H9 (cell line): ENCODE measurements around the gene TENT5A. TPM values are rescaled to one million over a fixed set of nuclear protein-coding genes. Genes with fewer than 3 reads are reported as not detected.

ENCODE experiments used
- DNase-seq: peaks from one replicate; pipeline ENCODE4 v3.0.0-alpha.2; 2017
- H2AFZ ChIP-seq: one replicate; pipeline ENCODE4 v1.6.1; 2013; ENCODE audit warnings: mild to moderate bottlenecking, low read length, control low read depth, moderate library complexity
- H2AK5ac ChIP-seq: 2 replicates; pipeline ENCODE4 v1.6.1; 2013; ENCODE audit warnings: low read length, control low read depth, mixed read lengths; ENCODE audit not compliant: insufficient read length
- H2BK120ac ChIP-seq: one replicate; pipeline ENCODE4 v1.6.1; 2013; ENCODE audit warnings: low read depth, mild to moderate bottlenecking, low read length, control low read depth, inconsistent platforms; ENCODE audit not compliant: poor library complexity, severe bottlenecking
- H2BK12ac ChIP-seq: 2 replicates; pipeline ENCODE4 v1.6.1; 2013; ENCODE audit warnings: low read length, control low read depth, mixed read lengths, low read depth; ENCODE audit not compliant: insufficient read length
- H2BK15ac ChIP-seq: 2 replicates; pipeline ENCODE4 v1.6.1; 2013; ENCODE audit warnings: low read depth, low read length, control low read depth
- H2BK20ac ChIP-seq: one replicate; pipeline ENCODE4 v1.6.1; 2013; ENCODE audit warnings: low read depth, mild to moderate bottlenecking, low read length, control low read depth, inconsistent platforms; ENCODE audit not compliant: poor library complexity, severe bottlenecking
- H2BK5ac ChIP-seq: 2 replicates; pipeline ENCODE4 v1.6.1; 2013; ENCODE audit warnings: low read length, control low read depth, mixed read lengths; ENCODE audit not compliant: insufficient read length
- H3K14ac ChIP-seq: 2 replicates; pipeline ENCODE4 v1.6.1; 2013; ENCODE audit warnings: low read length, control low read depth; ENCODE audit not compliant: insufficient read depth
- H3K18ac ChIP-seq: 2 replicates; pipeline ENCODE4 v1.6.1; 2013; ENCODE audit warnings: low read depth, mild to moderate bottlenecking, mixed read lengths, low read length, control low read depth; ENCODE audit not compliant: insufficient read length
- H3K23ac ChIP-seq: 2 replicates; pipeline ENCODE4 v1.6.1; 2013; ENCODE audit warnings: low read length, control low read depth, mixed read lengths, low read depth; ENCODE audit not compliant: insufficient read length
- H3K23me2 ChIP-seq: 2 replicates; pipeline ENCODE4 v1.6.1; 2013; ENCODE audit warnings: low read depth, mild to moderate bottlenecking, mixed read lengths, low read length, control low read depth; ENCODE audit not compliant: insufficient read length, poor library complexity, severe bottlenecking
- H3K27ac ChIP-seq: 2 replicates; pipeline ENCODE4 v1.5.1; 2013; ENCODE audit warnings: low read length, control low read depth, mixed read lengths, low read depth; ENCODE audit not compliant: insufficient read length
- H3K27me3 ChIP-seq: 2 replicates; pipeline ENCODE4 v1.6.1; 2013; ENCODE audit warnings: low read length, control low read depth, inconsistent platforms; ENCODE audit not compliant: insufficient read depth
- H3K4ac ChIP-seq: 2 replicates; pipeline ENCODE4 v1.6.1; 2013; ENCODE audit warnings: low read depth, mild to moderate bottlenecking, control low read depth, inconsistent platforms, low read length, moderate library complexity
- H3K4me1 ChIP-seq: 2 replicates; pipeline ENCODE4 v1.6.1; 2013; ENCODE audit warnings: low read length, control low read depth, inconsistent platforms; ENCODE audit not compliant: insufficient read depth
- H3K4me2 ChIP-seq: 2 replicates; pipeline ENCODE4 v1.6.1; 2013; ENCODE audit warnings: low read length, control low read depth, mixed read lengths; ENCODE audit not compliant: insufficient read length, insufficient read depth
- H3K56ac ChIP-seq: 2 replicates; pipeline ENCODE4 v1.6.1; 2013; ENCODE audit warnings: low read depth, mild to moderate bottlenecking, mixed read lengths, low read length, control low read depth; ENCODE audit not compliant: insufficient read length
- H3K79me1 ChIP-seq: 2 replicates; pipeline ENCODE4 v1.6.1; 2013; ENCODE audit warnings: low read depth, mild to moderate bottlenecking, moderate library complexity, low read length, control low read depth, inconsistent platforms; ENCODE audit not compliant: insufficient read depth, poor library complexity, severe bottlenecking
- H3K79me2 ChIP-seq: 2 replicates; pipeline ENCODE4 v1.6.1; 2013; ENCODE audit warnings: low read length, control low read depth, inconsistent platforms; ENCODE audit not compliant: insufficient read depth
- H3K9ac ChIP-seq: 2 replicates; pipeline ENCODE4 v1.6.1; 2013; ENCODE audit warnings: low read length, control low read depth, mixed read lengths; ENCODE audit not compliant: insufficient read length; ENCODE audit errors: extremely low read depth
- H3K9me3 ChIP-seq: one replicate; pipeline ENCODE4 v1.6.1; 2013; ENCODE audit warnings: low read depth, low read length, inconsistent platforms; ENCODE audit not compliant: control insufficient read depth
- H3T11ph ChIP-seq: one replicate; pipeline ENCODE4 v1.6.1; 2013; ENCODE audit warnings: mild to moderate bottlenecking, low read length, control low read depth, inconsistent platforms
- H4K20me1 ChIP-seq: one replicate; pipeline ENCODE4 v1.6.1; 2013; ENCODE audit not compliant: control insufficient read depth, insufficient read length, insufficient read depth
- H4K5ac ChIP-seq: 2 replicates; pipeline ENCODE4 v1.6.1; 2013; ENCODE audit warnings: low read depth, mild to moderate bottlenecking, mixed read lengths, low read length, control low read depth; ENCODE audit not compliant: insufficient read length
- H4K8ac ChIP-seq: replicated peaks from 2 replicates; pipeline ENCODE4 v1.6.1; 2013; ENCODE audit warnings: low read length, control low read depth, mixed read lengths, low read depth; ENCODE audit not compliant: insufficient read length
- H4K91ac ChIP-seq: 2 replicates; pipeline ENCODE4 v1.6.1; 2013; ENCODE audit warnings: low read depth, mild to moderate bottlenecking, moderate library complexity, mixed read lengths, low read length, control low read depth; ENCODE audit not compliant: insufficient read length
- H3K27ac Mint-ChIP-seq, 3 experiments: 2 replicates in 2 of 3; 3 replicates in 1 of 3; pipeline ENCODE4 v1.8.0; 2020 to 2021; ENCODE audit warnings: mixed read lengths in 3 of 3, mild to moderate bottlenecking in 1 of 3, moderate library complexity in 1 of 3
- H3K27me3 Mint-ChIP-seq: 2 replicates; pipeline ENCODE4 v1.8.0; 2021; ENCODE audit warnings: low read depth, mild to moderate bottlenecking, moderate library complexity, mixed read lengths
- H3K36me3 Mint-ChIP-seq, 3 experiments: 2 replicates in 2 of 3; 3 replicates in 1 of 3; pipeline ENCODE4 v1.8.0; 2020 to 2021; ENCODE audit warnings: low read depth in 3 of 3, mixed read lengths in 3 of 3; ENCODE audit not compliant: insufficient read depth in 1 of 3
- H3K4me1 Mint-ChIP-seq, 2 experiments: 2 replicates each; pipeline ENCODE4 v1.8.0; 2020; ENCODE audit warnings: mixed read lengths in 2 of 2
- H3K4me3 Mint-ChIP-seq, 2 experiments: 2 replicates in 1 of 2; 3 replicates in 1 of 2; pipeline ENCODE4 v1.8.0; 2020 to 2021; ENCODE audit warnings: mild to moderate bottlenecking in 2 of 2, mixed read lengths in 2 of 2, moderate library complexity in 1 of 2
- H3K9me3 Mint-ChIP-seq, 2 experiments: 2 replicates in 1 of 2; 3 replicates in 1 of 2; pipeline ENCODE4 v1.8.0; 2020; ENCODE audit warnings: mild to moderate bottlenecking in 2 of 2, mixed read lengths in 2 of 2, moderate library complexity in 1 of 2
- CTCF ChIP-seq: fragments of 200-600 bp; sonication (generic); conservative IDR thresholded peaks from 3 replicates; pipeline ENCODE4 v1.8.0; 2021; ENCODE audit warnings: antibody characterized with exemption, mild to moderate bottlenecking
- WGBS: extraction: QIAGEN DNeasy Blood & Tissue Kit; methylation state at CpG from one replicate; pipeline ENCODE4 v1.1.7; 2013; ENCODE audit warnings: missing lambda C conversion rate, low lambda C conversion rate, mixed read lengths; ENCODE audit not compliant: insufficient read length; ENCODE audit errors: extremely low coverage; 5-methylcytosine and 5-hydroxymethylcytosine counted together
- total RNA-seq: library from RNA; stranded (reverse); gene quantifications from 2 replicates; pipeline ENCODE4 v1.2.1, GENCODE V29; 2021

TENT5A gene
- total RNA-seq, 1 experiment from 2014 or later: 1.4 TPM

- H2BK120ac ChIP-seq: no peak overlapping the region
- H3K14ac ChIP-seq: no peak overlapping the region
- no peak overlapping the region for H3K9ac ChIP-seq
- no peak overlapping the region for H3T11ph ChIP-seq
- peaks cover 18 to 19% of the 10 kb centered on the region in 2 experiments for H3K4me1 Mint-ChIP-seq
- H3K18ac ChIP-seq: no peak overlapping the region
- H3K9me3 ChIP-seq: no peaks in the 10 kb centered on the region
- no peak overlapping the region for H4K91ac ChIP-seq
- no peak overlapping the region for H2BK20ac ChIP-seq
- no CpG with 5 or more reads among the region's 5 CpGs for WGBS
- no peak overlapping the region for H4K5ac ChIP-seq
- H3K4ac ChIP-seq: no peak overlapping the region
- no peaks in the 10 kb centered on the region for H3K4me1 ChIP-seq
- H3K27ac Mint-ChIP-seq: no peak overlapping the region
- no peak for TF ChIP-seq CTCF
- no peak overlapping the region for H3K27ac ChIP-seq
- no peak overlapping the region for H2BK12ac ChIP-seq
- peaks cover 27% of the 10 kb centered on the region for H3K27me3 Mint-ChIP-seq
- H2AK5ac ChIP-seq: no peak overlapping the region
- no peak overlapping the region for H2BK15ac ChIP-seq
- H2AFZ ChIP-seq: no peak overlapping the region
- no peak overlapping the region for H3K23ac ChIP-seq
- H3K23me2 ChIP-seq: peaks cover 11% of the 10 kb centered on the region
- no peak overlapping the region for H4K8ac ChIP-seq
- H3K56ac ChIP-seq: no peak overlapping the region
- H3K4me2 ChIP-seq: no peak overlapping the region
- no peak for DNase-seq
- H3K4me3 Mint-ChIP-seq: no peak overlapping the region
- peaks cover 0 to 2% of the 10 kb centered on the region in 2 experiments; a peak in 1 of 5 replicates for H3K9me3 Mint-ChIP-seq
- H2BK5ac ChIP-seq: no peak overlapping the region
- H3K27me3 ChIP-seq: peaks cover 5% of the 10 kb centered on the region; the same call in 1 of the 2 replicates
- H3K36me3 Mint-ChIP-seq: peaks cover 0 to 3% (median 0%) of the 10 kb centered on the region in 3 experiments; a peak in 2 of 7 replicates
- no peaks in the 10 kb centered on the region for H3K79me1 ChIP-seq
- H3K79me2 ChIP-seq: no peaks in the 10 kb centered on the region
- no peaks in the 10 kb centered on the region for H4K20me1 ChIP-seq
Measured at GRCh38 chr6:81748994-81749393, 3.5 kb downstream of the TENT5A start.
